ENCODE data around the gene NSF. TPM values are rescaled to one million over a fixed set of nuclear protein-coding genes. Genes with fewer than 3 reads are reported as not detected.
"Not testable (repeated sequence)": the region's sequence is repeated elsewhere in the genome, so short reads cannot be mapped to it uniquely, and the experiment has no call there.

Gene NSF
- total RNA-seq, 1 donor from 2014 or later = 19.2 TPM

GRCh38 chr17:46692196-46692595 lies 101.7 kb downstream of the NSF start:
- DNase-seq (ENCODE audit: low spot score); intact Hi-C loops (cut with DNase I): not testable (repeated sequence)

- DNase-seq (ENCODE audit: low spot score); intact Hi-C loops (cut with DNase I): not testable (repeated sequence)
Measured at GRCh38 chr17:46693283-46693682, 102.8 kb downstream of the NSF start.

- intact Hi-C loops (cut with DNase I); DNase-seq (ENCODE audit: low spot score): not testable (repeated sequence)
Measured at GRCh38 chr17:46696522-46696921, 106.1 kb downstream of the NSF start.

GRCh38 chr17:46699014-46699413 lies 108.5 kb downstream of the NSF start:
- intact Hi-C loops (cut with DNase I); DNase-seq (ENCODE audit: low spot score): not testable (repeated sequence)

GRCh38 chr17:46717999-46718398 lies 127.5 kb downstream of the NSF start:
- intact Hi-C loops (cut with DNase I) = no loop called here
- no peak for DNase-seq (ENCODE audit: low spot score)

GRCh38 chr17:46719891-46720290 lies 129.4 kb downstream of the NSF start:
- no peak for DNase-seq (ENCODE audit: low spot score)
- intact Hi-C loops (cut with DNase I) = no loop called here

- DNase-seq (ENCODE audit: low spot score) = no peak
- intact Hi-C loops (cut with DNase I) = no loop called here
Measured at GRCh38 chr17:46720408-46720807, 129.9 kb downstream of the NSF start.

- no peak for DNase-seq (ENCODE audit: low spot score)
- intact Hi-C loops (cut with DNase I) = no loop called here
Measured at GRCh38 chr17:46722662-46723285, 132.3 kb downstream of the NSF start.

GRCh38 chr17:46726206-46726605 lies 135.7 kb downstream of the NSF start:
- no peak for DNase-seq (ENCODE audit: low spot score)
- intact Hi-C loops (cut with DNase I) = no loop called here

- no peak for DNase-seq (ENCODE audit: low spot score)
- intact Hi-C loops (cut with DNase I) = no loop called here
Measured at GRCh38 chr17:46727572-46728348, 137.3 kb downstream of the NSF start.

- no peak for DNase-seq (ENCODE audit: low spot score)
- intact Hi-C loops (cut with DNase I) = no loop called here
Measured at GRCh38 chr17:46730026-46730425, 139.6 kb downstream of the NSF start.

- no peak for DNase-seq (ENCODE audit: low spot score)
- intact Hi-C loops (cut with DNase I) = no loop called here
Measured at GRCh38 chr17:46730679-46731078, 140.2 kb downstream of the NSF start.

- intact Hi-C loops (cut with DNase I) = no loop called here
Measured at GRCh38 chr17:46732160-46732559, 141.7 kb downstream of the NSF start.

GRCh38 chr17:46732754-46733398 lies 142.4 kb downstream of the NSF start:
- intact Hi-C loops (cut with DNase I) = no loop called here
- no peak for DNase-seq (ENCODE audit: low spot score)

More at GRCh38 chr17:46732160-46732559, 141.7 kb downstream of the NSF start:
- DNase-seq (ENCODE audit: low spot score) = no peak

- DNase-seq (ENCODE audit: low spot score) = no peak
- intact Hi-C loops (cut with DNase I) = no loop called here
Measured at GRCh38 chr17:46733837-46734475, 143.5 kb downstream of the NSF start.

GRCh38 chr17:46736100-46736499 lies 145.6 kb downstream of the NSF start:
- DNase-seq (ENCODE audit: low spot score) = no peak

GRCh38 chr17:46737326-46737725 lies 146.9 kb downstream of the NSF start:
- intact Hi-C loops (cut with DNase I) = loop anchor here (5.0 kb wide), 1 partner anchor 50 kb away; no protein-coding TSS in a partner anchor
- no peak for DNase-seq (ENCODE audit: low spot score)

More at GRCh38 chr17:46736100-46736499, 145.6 kb downstream of the NSF start:
- intact Hi-C loops (cut with DNase I) = loop anchor here (5.0 kb wide), 1 partner anchor 51 kb away; no protein-coding TSS in a partner anchor

- intact Hi-C loops (cut with DNase I) = loop anchor here (5.0 kb wide), 1 partner anchor 49 kb away; no protein-coding TSS in a partner anchor
- DNase-seq (ENCODE audit: low spot score) = no peak
Measured at GRCh38 chr17:46738544-46738943, 148.1 kb downstream of the NSF start.

GRCh38 chr17:46739982-46740381 lies 149.5 kb downstream of the NSF start:
- DNase-seq (ENCODE audit: low spot score) = no peak
- intact Hi-C loops (cut with DNase I) = loop anchor here (5.0 kb wide), 1 partner anchor 47 kb away; no protein-coding TSS in a partner anchor
